OCI-LY7 (cell line): ENCODE results near the gene FCRL6. TPM values are rescaled to one million over a fixed set of nuclear protein-coding genes. Genes with fewer than 3 reads are reported as not detected.

Source experiments
- BruUV-seq: library from RNA; stranded (reverse); fragments of 400-500 nt; replicated peaks from 2 replicates; lab custom pipeline; 2021; lab: Mats Ljungman, UMichigan
- CTCF ChIA-PET: fragments of 300-600 bp; sonication (Branson Sonifier 250); formaldehyde crosslinking; loops from one replicate; lab custom pipeline; 2022; ENCODE audit warnings: antibody characterized with exemption; ENCODE audit not compliant: unreplicated experiment; lab: Charles Lee
- POLR2A ChIA-PET: fragments of 300-600 bp; sonication (Branson Sonifier 250); formaldehyde crosslinking; loops from one replicate; lab custom pipeline; 2022; ENCODE audit warnings: antibody characterized with exemption; lab: Charles Lee
- DNase-seq: peaks from one replicate; pipeline ENCODE4 v3.0.0-alpha.2; 2015; ENCODE audit warnings: low spot score
- H2AFZ ChIP-seq: fragments of 200-600 bp; sonication (generic), shearing (Covaris generic); 2 replicates; pipeline ENCODE4 v1.6.1; 2014; ENCODE audit warnings: mild to moderate bottlenecking, antibody characterized with exemption, low read length, moderate library complexity
- H3K27ac ChIP-seq: fragments of 200-600 bp; sonication (generic); 2 replicates; pipeline ENCODE4 v1.5.1; 2014; ENCODE audit warnings: mixed run types, low read depth, mild to moderate bottlenecking, moderate library complexity, low read length, inconsistent platforms; ENCODE audit not compliant: poor library complexity, severe bottlenecking
- H3K36me3 ChIP-seq: fragments of 200-600 bp; sonication (generic); 2 replicates; pipeline ENCODE4 v1.6.1; 2014; ENCODE audit warnings: mild to moderate bottlenecking, antibody characterized with exemption, low read length, moderate library complexity, mixed read lengths; ENCODE audit not compliant: insufficient read depth
- H3K4me1 ChIP-seq: fragments of 200-600 bp; sonication (generic); 2 replicates; pipeline ENCODE4 v1.5.1; 2014; ENCODE audit warnings: mild to moderate bottlenecking, low read length; ENCODE audit not compliant: insufficient read depth, poor library complexity, severe bottlenecking
- H3K4me2 ChIP-seq: fragments of 200-600 bp; sonication (generic); 2 replicates; pipeline ENCODE4 v1.6.1; 2014; ENCODE audit warnings: mild to moderate bottlenecking, low read length
- H3K4me3 ChIP-seq: fragments of 200-600 bp; sonication (generic); 2 replicates; pipeline ENCODE4 v1.5.1; 2014; ENCODE audit warnings: mild to moderate bottlenecking, low read depth, low read length; ENCODE audit not compliant: poor library complexity, severe bottlenecking
- H3K79me2 ChIP-seq: fragments of 200-600 bp; sonication (generic); 2 replicates; pipeline ENCODE4 v1.6.1; 2016; ENCODE audit warnings: low read depth, mild to moderate bottlenecking, low read length, moderate library complexity, mixed read lengths; ENCODE audit not compliant: insufficient read depth
- H3K9me2 ChIP-seq: fragments of 200-600 bp; sonication (generic); 2 replicates; pipeline ENCODE4 v1.6.1; 2016; ENCODE audit warnings: mild to moderate bottlenecking, low read length, mixed read lengths; ENCODE audit not compliant: insufficient read depth
- H3K9me3 ChIP-seq: fragments of 200-600 bp; sonication (generic); 2 replicates; pipeline ENCODE4 v1.6.1; 2014; ENCODE audit warnings: mild to moderate bottlenecking, mixed run types, low read length, mixed read lengths
- H4K20me1 ChIP-seq: fragments of 200-600 bp; sonication (generic); 2 replicates; pipeline ENCODE4 v1.6.1; 2014; ENCODE audit warnings: mild to moderate bottlenecking, antibody characterized with exemption, low read length, moderate library complexity, mixed read lengths; ENCODE audit not compliant: insufficient read depth
- CTCF ChIP-seq: fragments of 200-600 bp; sonication (generic); conservative IDR thresholded peaks from 2 replicates; pipeline ENCODE4 v1.5.1; 2014; ENCODE audit warnings: mild to moderate bottlenecking, antibody characterized with exemption, low read length, moderate library complexity, mixed read lengths
- EZH2phosphoT487 ChIP-seq: fragments of 200-600 bp; sonication (generic); IDR thresholded peaks from 2 replicates; pipeline ENCODE4 v1.6.1; 2018; ENCODE audit warnings: low read depth, borderline replicate concordance, mild to moderate bottlenecking, mixed run types, antibody characterized with exemption, low read length, moderate library complexity, mixed read lengths
- intact Hi-C: fragments of 100-400 bp; cut with micrococcal nuclease; formaldehyde crosslinking; loops from one replicate; pipeline ENCODE4 v1.10.0; 2022; ENCODE audit not compliant: unreplicated experiment
- total RNA-seq, 2 experiments: library from RNA; depleted of rRNA in 1 of 2; stranded (reverse); fragments of >200 nt in 1 of 2; shearing (Covaris generic) in 1 of 2; gene quantifications; 2 replicates each; pipeline ENCODE4 v1.2.3, GENCODE V29; 2014 to 2022

The FCRL6 gene
- total RNA-seq, 2 experiments from 2014 or later: not detected

GRCh38 chr1:159827102-159827490, 24.9 kb downstream of the FCRL6 start:
- Histone ChIP-seq H3K79me2 (no peaks in the 10 kb centered on the region), H3K9me2 (no peaks in the 10 kb centered on the region), H3K4me1 (no peaks in the 10 kb centered on the region), H3K4me2 (no peak overlapping the region), H3K27ac (no peak overlapping the region), H2AFZ (no peak overlapping the region), H4K20me1 (no peaks in the 10 kb centered on the region), H3K4me3 (no peak overlapping the region), H3K36me3 (no peaks in the 10 kb centered on the region), H3K9me3 (no peaks in the 10 kb centered on the region)
- TF ChIP-seq CTCF: no peak
- TF ChIP-seq EZH2phosphoT487: no peak
- DNase-seq: no peak
- intact Hi-C loops: no loop called here
- ChIA-PET POLR2A (no interaction called here), CTCF (no interaction called here)
- no TSS peak for BruUV-seq

- Histone ChIP-seq H4K20me1 (no peaks in the 10 kb centered on the region), H3K4me3 (no peak overlapping the region), H3K9me3 (no peaks in the 10 kb centered on the region), H3K9me2 (no peaks in the 10 kb centered on the region), H3K36me3 (no peaks in the 10 kb centered on the region), H3K27ac (no peak overlapping the region), H3K4me2 (no peak overlapping the region), H3K79me2 (no peaks in the 10 kb centered on the region), H2AFZ (no peak overlapping the region), H3K4me1 (no peaks in the 10 kb centered on the region)
- intact Hi-C loops: no loop called here
- ChIA-PET POLR2A (no interaction called here), CTCF (no interaction called here)
- no peak for DNase-seq
- TF ChIP-seq EZH2phosphoT487: no peak
- no peak for TF ChIP-seq CTCF
- BruUV-seq: no TSS peak
These were observed 25.4 kb downstream of the FCRL6 start for GRCh38 chr1:159827549-159827948.

GRCh38 chr1:159828176-159828575, 26.0 kb downstream of the FCRL6 start:
- POLR2A ChIA-PET: interaction anchor here (0.6 kb wide), 1 partner anchor 310 kb away, joined by 5 read pairs; no protein-coding TSS in a partner anchor
- H3K36me3 ChIP-seq: no peaks in the 10 kb centered on the region
- H3K4me1 ChIP-seq: no peaks in the 10 kb centered on the region

More at GRCh38 chr1:159828176-159828575, 26.0 kb downstream of the FCRL6 start:
- Histone ChIP-seq H3K4me3 (no peak overlapping the region), H3K4me2 (no peak overlapping the region), H3K79me2 (no peaks in the 10 kb centered on the region), H4K20me1 (no peaks in the 10 kb centered on the region), H3K9me2 (no peaks in the 10 kb centered on the region), H2AFZ (no peak overlapping the region), H3K9me3 (no peaks in the 10 kb centered on the region), H3K27ac (no peak overlapping the region)
- intact Hi-C loops: no loop called here
- TF ChIP-seq CTCF (no peak), EZH2phosphoT487 (no peak)
- CTCF ChIA-PET: no interaction called here
- DNase-seq: no peak
- no TSS peak for BruUV-seq
